HG02571 (cell line): ENCODE measurements around the gene PODNL1.

Source experiments
- ATAC-seq: cut with Tn5 transposase; IDR thresholded peaks from one replicate; pipeline ENCODE4 v1.9.1; 2021; ENCODE audit warnings: mild to moderate bottlenecking, moderate library complexity; ENCODE audit not compliant: unreplicated experiment

PODNL1 gene

GRCh38 chr19:13899912-13900584 lies 38.2 kb downstream of the PODNL1 start:
- ATAC-seq, result no peak

DNA sequence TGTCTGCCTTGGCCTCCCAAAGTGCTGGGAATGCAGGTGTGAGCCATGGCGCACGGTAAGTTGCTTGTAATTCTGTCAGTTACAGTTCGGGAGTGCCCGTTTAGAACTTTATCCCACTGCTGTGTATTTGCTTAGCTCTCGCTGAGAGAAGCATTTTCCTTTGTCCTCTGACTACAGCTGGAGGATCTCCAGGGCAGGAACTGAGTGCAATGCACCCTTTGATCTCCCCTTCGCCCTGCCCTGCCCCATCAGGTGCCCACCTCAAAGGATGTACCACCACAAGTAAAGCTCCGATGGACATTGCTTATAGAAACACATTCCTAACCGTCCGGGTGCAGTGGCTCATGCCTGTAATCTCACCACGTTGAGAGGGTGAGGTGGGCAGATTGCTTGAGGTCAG lies 38.8 kb downstream of the PODNL1 start:
- no peak for ATAC-seq

DNA sequence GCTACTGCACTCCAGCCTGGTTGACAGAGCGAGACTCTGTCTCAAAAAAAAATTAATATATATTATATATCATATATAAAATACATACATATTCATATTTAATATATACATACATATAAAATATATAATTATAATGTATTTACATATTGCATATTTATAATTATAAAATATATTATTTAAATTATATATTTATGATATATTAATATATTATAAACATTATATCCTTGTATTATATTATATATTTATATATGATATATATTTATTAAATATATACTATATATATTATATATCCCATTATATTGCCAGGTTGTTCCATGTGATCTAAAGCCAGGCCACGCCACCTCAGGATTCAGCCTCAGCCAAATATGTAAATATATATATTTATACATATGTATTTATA lies 42.0 kb downstream of the PODNL1 start:
- no peak for ATAC-seq

DNA sequence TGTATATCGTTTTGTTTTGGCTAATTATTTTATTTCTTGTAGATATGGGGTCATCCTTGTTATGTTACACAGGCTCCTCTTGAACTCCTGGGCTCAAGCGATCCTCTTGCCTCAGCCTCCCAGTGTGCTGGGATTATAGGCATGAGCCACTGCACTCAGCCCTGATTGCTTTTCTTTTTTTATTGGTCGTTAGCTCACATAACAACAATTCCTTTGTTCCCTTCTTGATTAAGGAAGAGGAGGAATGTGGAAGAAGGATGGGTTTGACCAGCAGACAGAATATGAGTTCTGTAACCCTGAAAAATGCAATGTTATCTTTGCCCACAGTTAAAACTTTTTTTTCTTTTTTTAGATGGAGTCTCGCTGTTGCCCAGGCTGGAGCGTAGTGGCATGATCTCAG lies 43.7 kb downstream of the PODNL1 start:
- no peak for ATAC-seq

DNA sequence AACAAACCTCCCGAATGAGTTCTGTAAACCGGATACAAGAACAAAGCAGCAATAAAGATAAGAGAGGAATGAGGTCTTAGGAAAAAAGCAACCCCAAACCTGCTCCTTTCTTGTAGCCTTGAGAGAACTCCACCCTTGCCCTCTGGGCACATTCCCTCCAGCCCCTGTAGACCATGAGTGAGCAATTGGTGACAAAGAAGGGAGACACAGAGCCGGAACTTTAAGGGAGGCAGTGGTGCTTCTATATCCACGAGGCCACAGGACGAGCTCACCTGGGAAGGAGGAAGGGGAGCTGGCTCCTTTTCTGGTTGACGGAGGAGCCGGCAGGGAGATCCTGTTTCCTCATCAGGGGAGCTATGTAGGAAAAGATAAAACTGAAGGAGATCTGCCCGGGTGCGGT lies 45.3 kb downstream of the PODNL1 start:
- no peak for ATAC-seq

- ATAC-seq, result no peak
These were observed 48.1 kb downstream of the PODNL1 start for GRCh38 chr19:13890136-13890535.

- ATAC-seq, result no peak
These were observed 49.9 kb downstream of the PODNL1 start for GRCh38 chr19:13888281-13888680.

DNA sequence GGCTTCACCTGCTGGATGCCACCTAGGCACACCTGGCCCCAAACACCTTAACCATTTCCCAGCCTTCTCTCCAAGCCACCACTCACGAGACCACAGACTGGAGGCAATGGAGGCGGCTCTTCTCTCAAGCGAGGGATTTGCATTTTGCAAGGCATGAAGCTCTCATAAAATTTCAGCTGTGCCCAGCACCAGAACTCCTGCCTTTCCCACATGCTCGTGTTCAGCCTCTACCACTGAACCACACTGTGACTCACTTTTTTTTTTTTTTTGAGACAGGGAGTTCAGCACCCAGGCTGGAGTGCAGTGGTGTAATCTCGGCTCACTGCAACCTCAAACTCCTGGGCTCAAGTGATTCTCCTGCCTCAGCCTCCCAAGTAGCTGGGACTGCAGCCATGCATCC lies 50.7 kb downstream of the PODNL1 start:
- no peak for ATAC-seq

DNA sequence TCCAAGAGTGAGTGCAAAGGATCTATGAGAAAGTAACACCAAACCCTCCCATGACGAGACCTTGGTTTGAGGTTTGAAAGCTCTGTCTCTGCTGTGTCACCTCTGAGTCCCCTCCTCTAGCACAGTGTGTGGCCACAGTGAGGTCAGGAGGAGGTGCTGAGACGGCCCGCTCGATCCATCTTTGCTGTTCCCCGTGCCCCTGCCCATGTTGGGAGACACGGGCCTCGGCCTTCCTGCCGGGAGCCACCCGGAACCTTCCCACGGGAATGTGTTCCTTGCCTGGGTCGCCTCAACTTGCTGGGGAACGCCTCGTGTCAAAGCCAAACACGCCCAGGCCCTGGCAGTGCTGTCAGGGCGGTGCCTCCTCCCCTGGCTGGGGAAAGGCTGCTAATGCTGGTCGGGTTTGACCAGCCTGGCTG lies 51.2 kb downstream of the PODNL1 start:
- no peak for ATAC-seq

DNA sequence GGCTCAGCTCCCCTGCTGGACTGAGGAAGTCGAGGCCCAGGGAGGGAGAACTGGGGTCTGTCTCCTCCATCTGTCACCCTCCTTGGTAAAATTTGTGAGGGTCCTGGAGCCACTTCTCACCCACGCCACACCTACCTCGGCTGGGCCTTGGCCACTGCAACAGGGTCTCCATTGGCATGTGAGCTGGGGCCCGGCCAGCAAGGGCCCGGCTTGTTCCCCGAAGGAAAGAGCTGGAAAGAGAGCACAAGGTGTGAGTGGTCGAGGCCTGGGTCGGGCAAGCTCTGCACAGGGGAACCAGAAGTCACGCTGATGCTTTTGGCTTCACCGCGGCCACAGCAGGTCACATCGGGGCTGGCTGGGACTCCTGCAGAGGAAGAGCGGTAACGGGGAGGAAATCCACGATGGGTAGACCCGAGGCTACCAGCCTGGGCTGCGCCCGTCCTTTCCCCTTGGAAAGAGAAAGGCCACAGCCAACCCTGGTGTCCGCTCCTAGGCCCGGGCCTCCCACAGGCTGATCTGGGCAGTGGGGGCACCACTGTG lies 52.3 kb downstream of the PODNL1 start:
- no peak for ATAC-seq

- no peak for ATAC-seq
These were observed 53.3 kb downstream of the PODNL1 start for GRCh38 chr19:13884726-13885591.

GRCh38 chr19:13883516-13884064 lies 54.6 kb downstream of the PODNL1 start:
- no peak for ATAC-seq

- ATAC-seq, result no peak
These were observed 55.4 kb downstream of the PODNL1 start for GRCh38 chr19:13882836-13883235.

- ATAC-seq, result no peak
These were observed 55.8 kb downstream of the PODNL1 start for GRCh38 chr19:13882419-13882795.

GRCh38 chr19:13881692-13882418 lies 56.4 kb downstream of the PODNL1 start:
- ATAC-seq, result no peak

DNA sequence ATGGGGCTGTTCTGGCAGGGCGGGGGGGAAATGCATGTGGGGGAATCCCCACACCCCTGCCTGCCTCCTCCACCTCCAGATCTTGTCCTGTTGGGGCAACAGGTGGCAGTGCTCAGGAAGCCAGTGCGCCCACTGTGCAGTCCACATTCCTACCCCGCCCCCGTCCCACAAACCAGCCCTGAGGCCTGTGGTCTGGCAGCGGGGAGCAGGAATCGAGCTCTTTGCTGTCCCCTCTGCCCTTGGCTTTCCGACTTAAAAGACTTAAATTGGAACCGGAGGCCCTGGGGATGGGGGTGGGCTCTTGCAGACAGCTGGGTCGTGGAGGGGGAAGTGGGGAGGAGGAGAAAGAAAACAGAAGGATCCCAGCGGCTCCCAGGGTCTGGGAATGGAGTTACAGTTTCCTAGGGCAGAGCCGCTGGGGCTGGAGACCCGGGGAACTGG lies 56.9 kb downstream of the PODNL1 start:
- no peak for ATAC-seq
